ENCODE data around the gene HNF1B. TPM values are rescaled to one million over a fixed set of nuclear protein-coding genes. Genes with fewer than 3 reads are reported as not detected.

HNF1B gene
- total and polyA plus RNA-seq, 4 donors = 1.6 to 5.7 (median 4.5) TPM

DNA sequence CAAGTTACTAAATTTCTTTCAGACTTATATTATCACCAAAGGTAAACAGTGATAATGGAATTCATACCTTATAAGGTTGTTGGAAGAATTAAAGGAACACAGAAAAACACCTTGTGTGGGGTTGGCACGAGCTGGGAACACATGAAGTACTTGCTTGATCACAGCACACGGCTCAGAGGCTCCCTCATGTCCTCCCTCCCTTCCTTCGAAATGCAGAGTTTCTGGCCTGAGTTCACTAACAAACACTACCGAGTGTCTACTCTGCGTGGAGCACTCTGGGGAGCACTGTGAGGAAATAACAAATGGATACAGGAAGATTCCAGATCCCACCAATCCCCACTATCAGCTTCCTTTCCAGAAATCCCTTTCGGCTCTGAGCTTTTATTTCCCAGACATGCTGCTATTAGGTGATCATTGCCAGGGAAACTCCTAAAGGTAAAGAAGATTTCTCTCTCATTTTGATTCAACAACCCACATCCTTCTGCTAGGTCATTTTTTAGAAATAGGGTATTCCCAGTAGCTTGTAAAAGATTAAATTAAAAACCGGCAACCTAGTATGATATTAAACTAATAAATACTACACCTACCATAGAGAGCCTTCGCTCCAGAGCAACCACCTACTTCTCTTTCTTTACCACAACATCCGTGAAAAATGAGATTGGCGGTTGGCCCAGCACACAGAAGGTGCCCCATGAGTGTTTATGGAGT lies 6.1 kb upstream of the HNF1B start:
- no peak overlapping the region for H3K4me3 ChIP-seq (ENCODE audit: low read depth in 1 of 3, low read length in 3 of 3)
- no peaks in the 10 kb centered on the region for H3K9me3 ChIP-seq (ENCODE audit: control insufficient read depth in 4 of 4, low read length in 3 of 4)
- 78% methylated on average over 10 of the region's 10 CpGs for WGBS
- DNase-seq (ENCODE audit: low spot score) = no peak
- H3K27me3 ChIP-seq (ENCODE audit: control insufficient read depth in 4 of 4, insufficient read depth in 4 of 4, low read length in 3 of 4) = peaks cover 0 to under 1% (median 0%) of the 10 kb centered on the region in 4 donors
- no peak overlapping the region for H3K27ac ChIP-seq (ENCODE audit: low read depth in 1 of 2, low read length in 2 of 2)
- no peak overlapping the region for H3K9ac ChIP-seq (ENCODE audit: low read depth in 1 of 2, low read length in 2 of 2)
- H3K4me1 ChIP-seq (ENCODE audit: control insufficient read depth in 4 of 4, insufficient read depth in 4 of 4, low read length in 3 of 4) = peaks cover 0 to 10% (median 8%) of the 10 kb centered on the region in 4 donors
- TF ChIP-seq TAF1 (conservative IDR thresholded peaks at IDR 0.05) (no peak), RXRA (IDR thresholded peaks at IDR 0.05) (no peak), HNF4A (conservative IDR thresholded peaks at IDR 0.05) (no peak), RAD21 (IDR thresholded peaks at IDR 0.05) (no peak), GABPA (IDR thresholded peaks at IDR 0.05 in 1 of 2, conservative IDR thresholded peaks at IDR 0.05 in 1 of 2) (no peak), FOXA1 (IDR thresholded peaks at IDR 0.05) (no peak), EGR1 (IDR thresholded peaks at IDR 0.05; ENCODE audit: low read depth in 2 of 2) (no peak), SP1 (IDR thresholded peaks at IDR 0.05) (no peak), FOXA2 (IDR thresholded peaks at IDR 0.05) (no peak)
- TF ChIP-seq, protein P1, sequence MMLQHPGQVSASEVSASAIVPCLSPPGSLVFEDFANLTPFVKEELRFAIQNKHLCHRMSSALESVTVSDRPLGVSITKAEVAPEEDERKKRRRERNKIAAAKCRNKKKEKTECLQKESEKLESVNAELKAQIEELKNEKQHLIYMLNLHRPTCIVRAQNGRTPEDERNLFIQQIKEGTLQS (IDR thresholded peaks at IDR 0.05) = no peak
- TF ChIP-seq, protein P2, sequence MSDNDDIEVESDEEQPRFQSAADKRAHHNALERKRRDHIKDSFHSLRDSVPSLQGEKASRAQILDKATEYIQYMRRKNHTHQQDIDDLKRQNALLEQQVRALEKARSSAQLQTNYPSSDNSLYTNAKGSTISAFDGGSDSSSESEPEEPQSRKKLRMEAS (IDR thresholded peaks at IDR 0.05) = no peak
- no peaks in the 10 kb centered on the region for H3K36me3 ChIP-seq (ENCODE audit: control insufficient read depth in 4 of 4, insufficient read depth in 3 of 4, low read depth in 1 of 4, low read length in 3 of 4)

DNA sequence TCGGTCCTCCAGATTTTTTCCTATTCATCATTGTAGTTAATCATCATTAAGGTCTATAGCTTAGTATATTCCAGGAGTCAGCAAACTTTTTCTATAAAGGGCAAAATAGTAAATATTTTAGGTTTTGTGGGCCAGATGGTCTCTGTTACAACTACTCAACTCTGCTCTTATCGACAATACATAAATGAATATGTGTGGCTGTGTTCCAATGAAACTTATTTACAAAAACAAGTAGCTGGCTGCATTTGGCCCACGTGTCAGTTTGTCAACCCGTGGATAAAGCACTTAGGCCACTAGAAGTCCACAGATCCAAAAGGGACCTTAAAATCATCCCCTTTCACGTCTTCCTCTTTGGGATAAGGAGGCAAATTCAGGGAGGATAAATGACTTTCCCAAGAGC lies 5.4 kb upstream of the HNF1B start:
- Histone ChIP-seq H3K4me1 (ENCODE audit: control insufficient read depth in 4 of 4, insufficient read depth in 4 of 4, low read length in 3 of 4) (peaks cover 0 to 13% (median 10%) of the 10 kb centered on the region in 4 donors), H3K27ac (ENCODE audit: low read depth in 1 of 2, low read length in 2 of 2) (no peak overlapping the region), H3K36me3 (ENCODE audit: control insufficient read depth in 4 of 4, insufficient read depth in 3 of 4, low read depth in 1 of 4, low read length in 3 of 4) (no peaks in the 10 kb centered on the region), H3K4me3 (ENCODE audit: low read depth in 1 of 3, low read length in 3 of 3) (no peak overlapping the region), H3K9ac (ENCODE audit: low read depth in 1 of 2, low read length in 2 of 2) (no peak overlapping the region), H3K27me3 (ENCODE audit: control insufficient read depth in 4 of 4, insufficient read depth in 4 of 4, low read length in 3 of 4) (peaks cover 0 to 2% (median 0%) of the 10 kb centered on the region in 4 donors), H3K9me3 (ENCODE audit: control insufficient read depth in 4 of 4, low read length in 3 of 4) (no peaks in the 10 kb centered on the region)
- WGBS = 80% methylated on average over 5 of the region's 5 CpGs
- TF ChIP-seq TAF1 (conservative IDR thresholded peaks at IDR 0.05) (no peak), GABPA (IDR thresholded peaks at IDR 0.05 in 1 of 2, conservative IDR thresholded peaks at IDR 0.05 in 1 of 2) (no peak), RAD21 (IDR thresholded peaks at IDR 0.05) (no peak), RXRA (IDR thresholded peaks at IDR 0.05) (no peak), FOXA1 (IDR thresholded peaks at IDR 0.05) (no peak), NR2F2 (IDR thresholded peaks at IDR 0.05) (no peak), HNF4G (IDR thresholded peaks at IDR 0.05) (no peak), HNF4A (conservative IDR thresholded peaks at IDR 0.05) (no peak), JUND (IDR thresholded peaks at IDR 0.05) (no peak), EGR1 (IDR thresholded peaks at IDR 0.05; ENCODE audit: low read depth in 2 of 2) (no peak)
- TF ChIP-seq, protein P1 (IDR thresholded peaks at IDR 0.05) = no peak
- TF ChIP-seq, protein P3, sequence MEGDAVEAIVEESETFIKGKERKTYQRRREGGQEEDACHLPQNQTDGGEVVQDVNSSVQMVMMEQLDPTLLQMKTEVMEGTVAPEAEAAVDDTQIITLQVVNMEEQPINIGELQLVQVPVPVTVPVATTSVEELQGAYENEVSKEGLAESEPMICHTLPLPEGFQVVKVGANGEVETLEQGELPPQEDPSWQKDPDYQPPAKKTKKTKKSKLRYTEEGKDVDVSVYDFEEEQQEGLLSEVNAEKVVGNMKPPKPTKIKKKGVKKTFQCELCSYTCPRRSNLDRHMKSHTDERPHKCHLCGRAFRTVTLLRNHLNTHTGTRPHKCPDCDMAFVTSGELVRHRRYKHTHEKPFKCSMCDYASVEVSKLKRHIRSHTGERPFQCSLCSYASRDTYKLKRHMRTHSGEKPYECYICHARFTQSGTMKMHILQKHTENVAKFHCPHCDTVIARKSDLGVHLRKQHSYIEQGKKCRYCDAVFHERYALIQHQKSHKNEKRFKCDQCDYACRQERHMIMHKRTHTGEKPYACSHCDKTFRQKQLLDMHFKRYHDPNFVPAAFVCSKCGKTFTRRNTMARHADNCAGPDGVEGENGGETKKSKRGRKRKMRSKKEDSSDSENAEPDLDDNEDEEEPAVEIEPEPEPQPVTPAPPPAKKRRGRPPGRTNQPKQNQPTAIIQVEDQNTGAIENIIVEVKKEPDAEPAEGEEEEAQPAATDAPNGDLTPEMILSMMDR (IDR thresholded peaks at IDR 0.05; ENCODE audit: low read depth, low read length, missing input control) = no peak
- TF ChIP-seq, protein P2 (IDR thresholded peaks at IDR 0.05) = no peak
- DNase-seq (ENCODE audit: low spot score) = no peak
